Mesothelial cell of epicardium (in vitro differentiated cells): ENCODE measurements around the gene COL13A1. TPM values are rescaled to one million over a fixed set of nuclear protein-coding genes. Genes with fewer than 3 reads are reported as not detected.

Experiments used
- DNase-seq, 2 experiments: peaks; one replicate each; pipeline ENCODE4 v3.0.0; 2021; ENCODE audit warnings: low spot score in 2 of 2; ENCODE audit not compliant: unreplicated experiment in 2 of 2
- H3K27ac Mint-ChIP-seq: 2 replicates; pipeline ENCODE4 v1.8.0; 2021; ENCODE audit warnings: mixed read lengths
- H3K27me3 Mint-ChIP-seq: 2 replicates; pipeline ENCODE4 v1.8.0; 2021; ENCODE audit warnings: low read depth, mixed read lengths
- H3K36me3 Mint-ChIP-seq: 2 replicates; pipeline ENCODE4 v1.8.0; 2021; ENCODE audit warnings: mixed read lengths
- H3K4me1 Mint-ChIP-seq: 2 replicates; pipeline ENCODE4 v1.8.0; 2021; ENCODE audit warnings: mixed read lengths
- H3K4me3 Mint-ChIP-seq: 2 replicates; pipeline ENCODE4 v1.8.0; 2021; ENCODE audit warnings: mild to moderate bottlenecking, moderate library complexity, mixed read lengths
- H3K9me3 Mint-ChIP-seq: 2 replicates; pipeline ENCODE4 v1.8.0; 2021; ENCODE audit warnings: mixed read lengths
- total RNA-seq: library from RNA; stranded (reverse); gene quantifications from 3 replicates; pipeline ENCODE4 v1.2.1, GENCODE V29; 2021
- TF ChIP-seq, protein P1 (sequence below): fragments of 200-600 bp; sonication (generic); IDR thresholded peaks from one replicate; pipeline ENCODE4 v1.5.0; 2021; ENCODE audit warnings: antibody characterized with exemption; ENCODE audit not compliant: unreplicated experiment

The COL13A1 gene
- total RNA-seq, 1 donor from 2014 or later = 14.4 TPM

DNA sequence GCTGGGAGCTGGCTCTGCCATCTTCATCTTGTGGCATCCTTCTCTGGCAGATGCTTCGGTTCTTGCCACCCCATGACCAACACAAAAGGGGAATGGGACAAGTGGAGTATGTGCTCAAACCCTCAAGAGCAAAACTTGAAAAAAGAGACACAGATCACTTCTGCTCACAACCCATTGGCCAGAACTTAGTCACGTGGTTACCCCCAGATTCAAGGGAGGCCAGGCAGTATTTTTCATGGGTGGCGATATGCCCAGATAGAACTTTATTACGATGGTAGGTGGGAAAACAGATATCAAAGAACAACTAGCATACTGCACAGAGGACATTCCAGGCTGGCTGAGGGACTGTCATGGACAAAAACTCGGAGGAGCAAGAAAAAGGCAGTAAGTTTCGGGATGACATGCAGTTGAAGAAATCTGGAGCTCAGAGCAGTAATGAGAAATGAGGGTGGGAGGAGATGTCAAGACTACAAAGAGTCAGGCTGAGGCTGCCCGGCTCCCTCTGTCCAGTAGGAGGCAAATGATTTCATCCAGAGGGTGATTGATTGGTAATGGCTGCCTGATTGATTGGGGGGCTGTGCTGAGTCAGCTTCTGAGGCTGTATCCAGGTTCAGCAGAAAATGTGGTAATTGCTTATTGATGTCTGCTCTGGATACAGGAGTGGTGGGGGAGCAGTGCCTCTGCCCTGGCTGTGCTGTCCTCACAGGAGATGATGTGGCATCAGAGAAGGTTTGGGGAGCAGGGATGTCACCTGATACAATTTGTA is 25.3 kb downstream of the COL13A1 start:
- no peaks in the 10 kb centered on the region for H3K27me3 Mint-ChIP-seq
- H3K36me3 Mint-ChIP-seq = no peaks in the 10 kb centered on the region
- H3K4me1 Mint-ChIP-seq = peaks cover 26% of the 10 kb centered on the region
- H3K9me3 Mint-ChIP-seq = no peaks in the 10 kb centered on the region
- TF ChIP-seq, protein P1, sequence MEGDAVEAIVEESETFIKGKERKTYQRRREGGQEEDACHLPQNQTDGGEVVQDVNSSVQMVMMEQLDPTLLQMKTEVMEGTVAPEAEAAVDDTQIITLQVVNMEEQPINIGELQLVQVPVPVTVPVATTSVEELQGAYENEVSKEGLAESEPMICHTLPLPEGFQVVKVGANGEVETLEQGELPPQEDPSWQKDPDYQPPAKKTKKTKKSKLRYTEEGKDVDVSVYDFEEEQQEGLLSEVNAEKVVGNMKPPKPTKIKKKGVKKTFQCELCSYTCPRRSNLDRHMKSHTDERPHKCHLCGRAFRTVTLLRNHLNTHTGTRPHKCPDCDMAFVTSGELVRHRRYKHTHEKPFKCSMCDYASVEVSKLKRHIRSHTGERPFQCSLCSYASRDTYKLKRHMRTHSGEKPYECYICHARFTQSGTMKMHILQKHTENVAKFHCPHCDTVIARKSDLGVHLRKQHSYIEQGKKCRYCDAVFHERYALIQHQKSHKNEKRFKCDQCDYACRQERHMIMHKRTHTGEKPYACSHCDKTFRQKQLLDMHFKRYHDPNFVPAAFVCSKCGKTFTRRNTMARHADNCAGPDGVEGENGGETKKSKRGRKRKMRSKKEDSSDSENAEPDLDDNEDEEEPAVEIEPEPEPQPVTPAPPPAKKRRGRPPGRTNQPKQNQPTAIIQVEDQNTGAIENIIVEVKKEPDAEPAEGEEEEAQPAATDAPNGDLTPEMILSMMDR = no peak
- no peak overlapping the region for H3K27ac Mint-ChIP-seq
- no peak overlapping the region for H3K4me3 Mint-ChIP-seq
- DNase-seq = no peak

- DNase-seq = no peak
- no peaks in the 10 kb centered on the region for H3K36me3 Mint-ChIP-seq
- TF ChIP-seq, protein P1 = no peak
- H3K4me3 Mint-ChIP-seq = no peak overlapping the region
- no peak overlapping the region for H3K27ac Mint-ChIP-seq
- no peaks in the 10 kb centered on the region for H3K9me3 Mint-ChIP-seq
- H3K27me3 Mint-ChIP-seq = no peaks in the 10 kb centered on the region
- H3K4me1 Mint-ChIP-seq = peaks cover 26% of the 10 kb centered on the region
Observed at GRCh38 chr10:69828144-69828870, 26.6 kb downstream of the COL13A1 start.

DNA sequence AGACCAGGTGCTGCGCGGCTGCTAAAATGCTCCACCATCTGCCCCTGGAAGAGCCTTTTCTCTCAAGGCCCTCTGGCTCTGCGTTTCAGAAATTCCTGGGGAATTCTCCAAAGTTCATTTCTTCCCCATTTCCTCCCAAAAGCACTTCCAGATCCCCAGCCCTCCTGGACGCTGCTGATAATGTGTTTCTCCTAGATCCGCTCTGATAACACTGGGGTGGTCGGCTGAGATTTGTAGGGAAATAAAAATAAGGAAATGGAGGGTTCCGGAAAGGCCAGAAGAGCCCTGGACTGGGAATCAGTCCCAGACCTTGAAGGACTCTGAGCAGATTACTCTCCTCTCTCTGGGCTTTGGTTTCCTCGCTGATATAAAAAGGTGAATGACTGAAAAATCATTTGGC is 28.1 kb downstream of the COL13A1 start:
- DNase-seq = no peak
- TF ChIP-seq, protein P1 = no peak
- Mint-ChIP-seq H3K4me1 (peaks cover 26% of the 10 kb centered on the region), H3K27ac (peak overlapping the region; percentile 63), H3K27me3 (peaks cover 2% of the 10 kb centered on the region), H3K4me3 (no peak overlapping the region), H3K36me3 (no peaks in the 10 kb centered on the region), H3K9me3 (no peaks in the 10 kb centered on the region)

DNA sequence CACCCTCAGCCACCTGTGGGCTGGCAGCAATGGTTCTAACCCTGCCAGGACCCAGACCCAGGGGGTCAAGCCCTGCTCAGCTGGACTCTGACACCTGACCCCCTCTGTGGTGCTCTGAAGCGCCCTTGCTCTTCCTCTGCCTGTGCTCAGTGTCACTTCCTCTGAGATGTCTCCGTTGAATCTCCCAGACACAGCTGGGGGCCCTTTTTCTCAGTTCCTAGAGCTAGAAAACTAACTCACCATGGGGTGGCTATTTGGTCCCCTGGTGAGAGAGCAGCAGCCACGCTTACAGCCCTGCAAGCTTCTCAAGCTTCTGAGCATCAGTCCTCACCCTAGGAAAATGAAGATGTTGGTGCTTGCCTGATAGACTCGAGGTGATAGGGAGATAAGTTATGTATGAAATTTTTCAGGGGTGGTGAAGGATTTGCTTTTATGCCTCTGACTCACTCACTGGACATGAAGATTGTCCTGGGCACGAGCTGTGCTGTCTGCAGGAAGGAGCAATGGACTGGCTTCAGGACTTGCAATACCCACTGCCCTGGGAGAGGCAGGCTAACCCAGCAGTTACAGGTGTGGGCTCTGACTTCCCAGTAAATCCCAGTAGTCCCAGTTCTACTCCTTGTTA is 29.6 kb downstream of the COL13A1 start:
- no peaks in the 10 kb centered on the region for H3K9me3 Mint-ChIP-seq
- peaks cover 2% of the 10 kb centered on the region for H3K27me3 Mint-ChIP-seq
- TF ChIP-seq, protein P1 = no peak
- no peak for DNase-seq
- peaks cover 30% of the 10 kb centered on the region for H3K4me1 Mint-ChIP-seq
- H3K27ac Mint-ChIP-seq = no peak overlapping the region
- no peaks in the 10 kb centered on the region for H3K36me3 Mint-ChIP-seq
- no peak overlapping the region for H3K4me3 Mint-ChIP-seq

DNA sequence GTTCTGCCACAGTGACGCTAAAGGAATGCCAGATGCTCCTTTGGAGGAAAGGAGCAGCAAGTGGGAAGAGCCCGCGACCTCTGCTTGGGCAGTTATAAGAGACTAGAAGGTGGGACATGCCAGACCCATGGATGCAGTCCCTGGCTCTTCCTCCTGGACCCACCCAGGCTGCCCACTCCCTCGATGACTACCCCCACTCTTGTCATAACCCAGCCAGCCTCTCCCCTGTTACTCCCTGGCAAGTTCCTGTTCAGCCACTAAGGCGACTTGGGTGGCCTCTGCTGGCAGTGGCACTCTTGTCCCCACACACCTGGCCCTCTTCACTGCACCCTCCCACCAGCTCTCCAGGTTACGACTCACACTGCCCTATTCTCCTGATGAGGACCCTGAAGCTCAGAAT is 33.5 kb downstream of the COL13A1 start:
- no peaks in the 10 kb centered on the region for H3K36me3 Mint-ChIP-seq
- no peak overlapping the region for H3K27ac Mint-ChIP-seq
- H3K4me3 Mint-ChIP-seq = no peak overlapping the region
- H3K4me1 Mint-ChIP-seq = peaks cover 28% of the 10 kb centered on the region
- H3K27me3 Mint-ChIP-seq = peaks cover 2% of the 10 kb centered on the region
- TF ChIP-seq, protein P1 = no peak
- DNase-seq = no peak
- H3K9me3 Mint-ChIP-seq = no peaks in the 10 kb centered on the region
